Ishikawa (cell line): ENCODE measurements around the gene SPIC.

Source experiments
- CEBPB ChIP-seq: IDR thresholded peaks from 2 replicates; pipeline ENCODE4 v1.6.1; 2012
- CREB1 ChIP-seq: IDR thresholded peaks from 2 replicates; pipeline ENCODE4 v1.6.1; 2012; ENCODE audit warnings: low read depth
- EGR1 ChIP-seq: IDR thresholded peaks from 2 replicates; pipeline ENCODE4 v1.6.1; 2012
- EP300 ChIP-seq: IDR thresholded peaks from 2 replicates; pipeline ENCODE4 v1.6.1; 2012; ENCODE audit warnings: borderline replicate concordance
- FOXM1 ChIP-seq: IDR thresholded peaks from 2 replicates; pipeline ENCODE4 v1.6.1; 2012; ENCODE audit warnings: low read depth, borderline replicate concordance
- MAX ChIP-seq: IDR thresholded peaks from 2 replicates; pipeline ENCODE4 v1.6.1; 2012
- NFIC ChIP-seq: IDR thresholded peaks from 2 replicates; pipeline ENCODE4 v1.6.1; 2012
- RAD21 ChIP-seq: IDR thresholded peaks from 2 replicates; pipeline ENCODE4 v1.6.1; 2012; ENCODE audit warnings: low read depth
- REST ChIP-seq: IDR thresholded peaks from 2 replicates; pipeline ENCODE4 v1.6.1; 2012; ENCODE audit warnings: low read depth, mild to moderate bottlenecking
- TAF1 ChIP-seq: IDR thresholded peaks from 2 replicates; pipeline ENCODE4 v1.6.1; 2012; ENCODE audit warnings: low read depth, mild to moderate bottlenecking
- TCF12 ChIP-seq: IDR thresholded peaks from 2 replicates; pipeline ENCODE4 v1.6.1; 2012; ENCODE audit warnings: low read depth
- TEAD4 ChIP-seq: IDR thresholded peaks from 2 replicates; pipeline ENCODE4 v1.6.1; 2012
- USF1 ChIP-seq: IDR thresholded peaks from 2 replicates; pipeline ENCODE4 v1.6.1; 2012
- YY1 ChIP-seq: IDR thresholded peaks from 2 replicates; pipeline ENCODE4 v1.6.1; 2012; ENCODE audit warnings: low read depth
- ZBTB7A ChIP-seq: IDR thresholded peaks from 2 replicates; pipeline ENCODE4 v1.6.1; 2012; ENCODE audit warnings: low read depth

The SPIC gene

GRCh38 chr12:101459642-101460346, 15.3 kb upstream of the SPIC start:
- no peak for TF ChIP-seq EGR1
- no peak for TF ChIP-seq REST

- TF ChIP-seq TCF12: no peak
- no peak for TF ChIP-seq RAD21
- no peak for TF ChIP-seq CREB1
- TF ChIP-seq CEBPB: no peak
- TF ChIP-seq REST: no peak
- no peak for TF ChIP-seq TEAD4
- TF ChIP-seq NFIC: no peak
- TF ChIP-seq EP300: no peak
- no peak for TF ChIP-seq MAX
- TF ChIP-seq YY1: no peak
- no peak for TF ChIP-seq FOXM1
- TF ChIP-seq USF1: no peak
- no peak for TF ChIP-seq EGR1
- no peak for TF ChIP-seq ZBTB7A
- no peak for TF ChIP-seq TAF1
Measured at GRCh38 chr12:101468948-101469347, 6.2 kb upstream of the SPIC start.

GRCh38 chr12:101470939-101471338, 4.2 kb upstream of the SPIC start:
- TF ChIP-seq MAX (no peak), TAF1 (no peak), TCF12 (no peak), EP300 (no peak), USF1 (no peak), TEAD4 (no peak), CEBPB (no peak), FOXM1 (no peak), EGR1 (no peak), RAD21 (no peak), CREB1 (no peak), REST (no peak)

GRCh38 chr12:101474248-101474647, 888 bp upstream of the SPIC start:
- TF ChIP-seq EP300: no peak
- TF ChIP-seq REST: no peak
- TF ChIP-seq CREB1: no peak
- no peak for TF ChIP-seq RAD21
- no peak for TF ChIP-seq ZBTB7A
- TF ChIP-seq TEAD4: no peak
- no peak for TF ChIP-seq USF1
- no peak for TF ChIP-seq MAX
- no peak for TF ChIP-seq EGR1
- no peak for TF ChIP-seq TAF1
- TF ChIP-seq NFIC: no peak
